ELR (cell line): ENCODE data around the gene MELK.

Experiments
- DNase-seq: peaks from one replicate; pipeline ENCODE4 v3.0.0-alpha.2; 2015; ENCODE audit warnings: low read depth

MELK gene

GRCh38 chr9:36676091-36676490, 103.4 kb downstream of the MELK start:
- no peak for DNase-seq

GRCh38 chr9:36676778-36677485, 104.2 kb downstream of the MELK start:
- DNase-seq = no peak

GRCh38 chr9:36677611-36678010, 104.9 kb downstream of the MELK start:
- no peak for DNase-seq

- peak; percentile 17 for DNase-seq
These were observed 107.0 kb downstream of the MELK start for GRCh38 chr9:36679710-36680109.

GRCh38 chr9:36686471-36686870, 113.8 kb downstream of the MELK start:
- no peak for DNase-seq

- no peak for DNase-seq
These were observed 117.9 kb downstream of the MELK start for GRCh38 chr9:36690412-36691168.

GRCh38 chr9:36691671-36692070, 119.0 kb downstream of the MELK start:
- DNase-seq = no peak

- DNase-seq = no peak
These were observed 126.3 kb downstream of the MELK start for GRCh38 chr9:36698984-36699383.

GRCh38 chr9:36704148-36704547, 131.5 kb downstream of the MELK start:
- no peak for DNase-seq

- no peak for DNase-seq
These were observed 141.1 kb downstream of the MELK start for GRCh38 chr9:36713515-36714490.

GRCh38 chr9:36716496-36716895, 143.8 kb downstream of the MELK start:
- no peak for DNase-seq

GRCh38 chr9:36717276-36717675, 144.6 kb downstream of the MELK start:
- DNase-seq = no peak

- no peak for DNase-seq
These were observed 145.9 kb downstream of the MELK start for GRCh38 chr9:36718612-36719011.

- no peak for DNase-seq
These were observed 147.3 kb downstream of the MELK start for GRCh38 chr9:36720043-36720442.

GRCh38 chr9:36721846-36722588, 149.3 kb downstream of the MELK start:
- DNase-seq = no peak

GRCh38 chr9:36725777-36726356, 153.2 kb downstream of the MELK start:
- DNase-seq = no peak
